H4 (cell line): ENCODE data around the gene TMEM175. TPM values are rescaled to one million over a fixed set of nuclear protein-coding genes. Genes with fewer than 3 reads are reported as not detected.

Source experiments
- DNase-seq: peaks from one replicate; pipeline ENCODE4 v3.0.0-alpha.2; 2015; ENCODE audit warnings: low spot score
- total RNA-seq: library from RNA; depleted of rRNA; stranded (reverse); fragments of >200 nt; shearing (Covaris generic); gene quantifications from 2 replicates; pipeline ENCODE4 v1.2.3, GENCODE V29; 2014; rRNA removed

TMEM175 gene
- total RNA-seq, 1 experiment from 2014 or later, result 13.0 TPM

GRCh38 chr4:1002631-1003251 lies 70.5 kb downstream of the TMEM175 start:
- no peak for DNase-seq

- no peak for DNase-seq
Measured at GRCh38 chr4:1003271-1004070, 71.2 kb downstream of the TMEM175 start.

GRCh38 chr4:1004071-1004418 lies 71.8 kb downstream of the TMEM175 start:
- DNase-seq, result no peak

- no peak for DNase-seq
Measured at GRCh38 chr4:1004557-1005485, 72.6 kb downstream of the TMEM175 start.

- DNase-seq, result no peak
Measured at GRCh38 chr4:1006856-1007255, 74.6 kb downstream of the TMEM175 start.

Other genes with a start within 250 kb of the TMEM175 start
- gene SLC49A3, start 243.3 kb upstream of the TMEM175 start, total RNA-seq, result not detected in 2 replicates
- gene PCGF3, start 226.6 kb upstream of the TMEM175 start, total RNA-seq, result 26.1 and 42.5 TPM in 2 replicates
- 0.17 TPM in 1 of 2 replicates, not detected in the other for gene CPLX1, start 106.3 kb upstream of the TMEM175 start, total RNA-seq
- 49.5 and 73.0 TPM in 2 replicates for gene GAK, start 144 bp upstream of the TMEM175 start, total RNA-seq
- gene DGKQ, start 41.1 kb downstream of the TMEM175 start, total RNA-seq, result 5.1 and 5.7 TPM in 2 replicates
- gene IDUA, start 54.6 kb downstream of the TMEM175 start, total RNA-seq, result 3.0 and 5.3 TPM in 2 replicates
- 0.10 TPM in 1 of 2 replicates, not detected in the other for gene SLC26A1, start 60.9 kb downstream of the TMEM175 start, total RNA-seq
- gene FGFRL1, start 79.2 kb downstream of the TMEM175 start, total RNA-seq, result 63.1 and 66.9 TPM in 2 replicates
- gene RNF212, start 181.1 kb downstream of the TMEM175 start, total RNA-seq, result not detected in 2 replicates
- 4.5 and 12.0 TPM in 2 replicates for gene SPON2, start 240.1 kb downstream of the TMEM175 start, total RNA-seq